WTC11 (cell line): Measurements from ENCODE around the gene PFDN5. TPM values are rescaled to one million over a fixed set of nuclear protein-coding genes. Genes with fewer than 3 reads are reported as not detected.

ENCODE experiments used
- ATAC-seq: fragments of 200-7000 bp; cut with Tn5 transposase; 2 replicates; pipeline ENCODE4 v1.10.0; 2021; ENCODE audit warnings: mild to moderate bottlenecking, moderate library complexity
- CTCF ChIA-PET: fragments of 300-600 bp; sonication (Branson Sonifier 250); formaldehyde crosslinking; loops from one replicate; lab custom pipeline; 2021; ENCODE audit warnings: antibody characterized with exemption; lab: Charles Lee
- POLR2A ChIA-PET: fragments of 350-600 bp; sonication (Branson Sonifier 250); formaldehyde crosslinking; loops from one replicate; lab custom pipeline; 2021; ENCODE audit warnings: antibody characterized with exemption; lab: Charles Lee
- DNase-seq: peaks from one replicate; pipeline ENCODE4 v3.0.0; 2021; ENCODE audit warnings: low spot score
- H3K27ac Mint-ChIP-seq: 2 replicates; pipeline ENCODE4 v1.8.0; 2021; ENCODE audit warnings: mixed read lengths
- H3K27me3 Mint-ChIP-seq: 2 replicates; pipeline ENCODE4 v1.8.0; 2021; ENCODE audit warnings: low read depth, mild to moderate bottlenecking, moderate library complexity, mixed read lengths
- H3K36me3 Mint-ChIP-seq: 2 replicates; pipeline ENCODE4 v1.8.0; 2021; ENCODE audit warnings: mixed read lengths
- H3K4me1 Mint-ChIP-seq: 2 replicates; pipeline ENCODE4 v1.8.0; 2022; ENCODE audit warnings: mixed read lengths
- H3K4me3 Mint-ChIP-seq: 2 replicates; pipeline ENCODE4 v1.8.0; 2021; ENCODE audit warnings: mild to moderate bottlenecking, moderate library complexity, mixed read lengths
- H3K9me3 Mint-ChIP-seq: 2 replicates; pipeline ENCODE4 v1.8.0; 2021; ENCODE audit warnings: mixed read lengths
- AFF4 ChIP-seq: sonication (generic); formaldehyde crosslinking; IDR thresholded peaks from 2 replicates; pipeline ENCODE4 v1.8.1; 2023; ENCODE audit warnings: mild to moderate bottlenecking, missing genetic modification reagents, borderline replicate concordance
- E2F4 ChIP-seq: sonication (generic); formaldehyde crosslinking; IDR thresholded peaks from 2 replicates; pipeline ENCODE4 v1.8.1; 2022; ENCODE audit warnings: low read depth, mild to moderate bottlenecking, moderate library complexity, missing genetic modification reagents, borderline replicate concordance
- GRHL2 ChIP-seq: fragments of 250-450 bp; sonication (Bioruptor Pico); IDR thresholded peaks from 2 replicates; pipeline ENCODE4 v1.8.0; 2022; ENCODE audit warnings: mild to moderate bottlenecking, moderate library complexity; ENCODE audit not compliant: insufficient replicate concordance, severe bottlenecking
- JAZF1 ChIP-seq: fragments of 250-450 bp; sonication (Bioruptor Pico); IDR thresholded peaks from 2 replicates; pipeline ENCODE4 v1.9.0; 2021; ENCODE audit warnings: moderate library complexity, mild to moderate bottlenecking, inconsistent platforms
- SOX15 ChIP-seq: fragments of 250-450 bp; sonication (Bioruptor Pico); IDR thresholded peaks from 2 replicates; pipeline ENCODE4 v1.9.0; 2021; ENCODE audit warnings: mild to moderate bottlenecking
- USF1 ChIP-seq: sonication (generic); formaldehyde crosslinking; IDR thresholded peaks from 2 replicates; pipeline ENCODE4 v1.8.0; 2022; ENCODE audit warnings: mild to moderate bottlenecking, missing genetic modification reagents
- ZNF138 ChIP-seq: sonication (generic); formaldehyde crosslinking; conservative IDR thresholded peaks from 2 replicates; pipeline ENCODE4 v1.8.1; 2022; ENCODE audit warnings: mild to moderate bottlenecking, moderate library complexity, missing genetic modification reagents
- ZNF232 ChIP-seq: sonication (generic); formaldehyde crosslinking; IDR thresholded peaks from 2 replicates; pipeline ENCODE4 v1.8.0; 2022; ENCODE audit warnings: mild to moderate bottlenecking, missing genetic modification reagents
- ZNF532 ChIP-seq: fragments of 250-450 bp; sonication (Bioruptor Pico); IDR thresholded peaks from 2 replicates; pipeline ENCODE4 v1.9.0; 2021; ENCODE audit warnings: mild to moderate bottlenecking, borderline replicate concordance
- total RNA-seq: library from RNA; stranded (reverse); gene quantifications from 3 replicates; pipeline ENCODE4 v1.2.3, GENCODE V29; 2021
- TF ChIP-seq, protein P1 (sequence below): sonication (generic); formaldehyde crosslinking; IDR thresholded peaks from 2 replicates; pipeline ENCODE4 v1.8.1; 2023; ENCODE audit warnings: mild to moderate bottlenecking, missing genetic modification reagents, moderate library complexity
- TF ChIP-seq, protein P2 (sequence below): sonication (generic); formaldehyde crosslinking; IDR thresholded peaks from 2 replicates; pipeline ENCODE4 v1.8.1; 2023; ENCODE audit warnings: mild to moderate bottlenecking, missing genetic modification reagents
- TF ChIP-seq, protein P3 (sequence below): sonication (generic); formaldehyde crosslinking; IDR thresholded peaks from 2 replicates; pipeline ENCODE4 v1.8.1; 2023; ENCODE audit warnings: mild to moderate bottlenecking, missing genetic modification reagents, moderate library complexity
- TF ChIP-seq, protein P4 (sequence below): sonication (generic); formaldehyde crosslinking; IDR thresholded peaks from 2 replicates; pipeline ENCODE4 v1.8.0; 2022; ENCODE audit warnings: mild to moderate bottlenecking, missing genetic modification reagents

Gene PFDN5
- total RNA-seq, 1 experiment from 2014 or later = 263 TPM

GRCh38 chr12:53255996-53256395, 39.3 kb upstream of the PFDN5 start (continued):
- no peak for TF ChIP-seq GRHL2 (CRISPR knock-in tag)
- TF ChIP-seq, protein P1, sequence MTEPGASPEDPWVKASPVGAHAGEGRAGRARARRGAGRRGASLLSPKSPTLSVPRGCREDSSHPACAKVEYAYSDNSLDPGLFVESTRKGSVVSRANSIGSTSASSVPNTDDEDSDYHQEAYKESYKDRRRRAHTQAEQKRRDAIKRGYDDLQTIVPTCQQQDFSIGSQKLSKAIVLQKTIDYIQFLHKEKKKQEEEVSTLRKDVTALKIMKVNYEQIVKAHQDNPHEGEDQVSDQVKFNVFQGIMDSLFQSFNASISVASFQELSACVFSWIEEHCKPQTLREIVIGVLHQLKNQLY (CRISPR knock-in tag) = no peak

DNA sequence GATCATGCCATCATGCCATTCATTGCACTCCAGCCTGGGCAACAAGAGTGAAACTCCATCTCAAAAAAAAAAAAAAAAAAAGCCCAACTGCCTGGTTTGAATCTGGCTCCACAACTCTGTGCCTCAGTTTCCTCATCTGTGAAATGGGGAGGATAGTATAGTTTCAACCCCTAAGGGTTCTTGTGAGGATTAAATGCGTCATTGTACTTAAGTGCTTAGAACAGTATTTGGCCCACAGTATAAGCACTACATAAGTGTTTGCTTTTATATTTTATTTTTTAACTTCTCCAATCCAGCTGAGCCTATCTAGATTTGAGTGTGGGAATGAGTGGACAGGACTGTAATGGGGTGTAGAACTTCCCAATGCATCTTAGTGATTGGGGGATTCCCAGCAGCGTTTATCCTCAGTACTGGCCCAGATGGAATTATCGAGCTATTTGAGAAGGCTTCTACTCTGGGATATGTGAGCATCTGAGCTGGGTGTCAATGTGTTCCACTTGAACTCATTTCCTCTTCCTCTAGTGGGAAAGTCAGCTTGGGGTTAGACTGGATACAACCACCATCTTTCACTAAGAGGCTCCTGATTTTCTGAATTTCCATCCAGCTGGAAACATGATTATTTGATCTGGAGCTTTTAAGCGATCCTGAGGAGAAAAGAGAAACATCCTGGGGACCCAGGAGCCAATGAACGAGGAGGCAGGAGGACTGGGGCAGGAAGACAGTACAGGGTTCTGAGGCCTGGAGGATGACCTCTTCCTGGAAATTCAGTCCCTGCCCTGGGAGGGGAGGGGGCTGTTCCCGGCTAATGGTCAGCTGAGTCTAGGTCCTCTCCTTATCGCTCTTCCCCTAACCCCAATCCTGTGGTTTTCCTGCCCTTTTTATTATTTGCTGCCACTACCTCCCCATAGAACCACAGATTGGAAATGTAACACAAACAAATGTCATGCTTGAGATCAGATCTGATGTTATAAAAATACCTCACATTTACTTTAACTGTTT, 36.5 kb upstream of the PFDN5 start:
- no peak for TF ChIP-seq ZNF232 (CRISPR knock-in tag)
- ATAC-seq = no peak
- DNase-seq = no peak
- ChIA-PET POLR2A (interaction anchor here (0.6 kb wide), 1 partner anchor 57 kb away, joined by 3 read pairs; no protein-coding TSS in a partner anchor), CTCF (interaction anchor here (0.6 to 12.6 kb wide), 8 partner anchors 9 to 193 kb away, joined by 3 to 188 read pairs (median 5); partner anchors contain the start of genes AAAS and ESPL1)
- no peaks in the 10 kb centered on the region for H3K9me3 Mint-ChIP-seq
- H3K4me1 Mint-ChIP-seq = no peaks in the 10 kb centered on the region
- no peak overlapping the region for H3K4me3 Mint-ChIP-seq
- no peaks in the 10 kb centered on the region for H3K27me3 Mint-ChIP-seq
- H3K27ac Mint-ChIP-seq = no peak overlapping the region
- no peaks in the 10 kb centered on the region for H3K36me3 Mint-ChIP-seq

GRCh38 chr12:53259891-53260290, 35.5 kb upstream of the PFDN5 start:
- DNase-seq (no peak), ATAC-seq (no peak)
- Mint-ChIP-seq H3K27ac (no peak overlapping the region), H3K4me1 (no peaks in the 10 kb centered on the region), H3K36me3 (no peaks in the 10 kb centered on the region), H3K4me3 (no peak overlapping the region), H3K27me3 (no peaks in the 10 kb centered on the region; the same call in 1 of the 2 replicates), H3K9me3 (no peaks in the 10 kb centered on the region)
- CTCF ChIA-PET = interaction anchor here (0.7 to 12.6 kb wide), 5 partner anchors 8 to 273 kb away, joined by 3 to 188 read pairs (median 4); partner anchors contain the start of gene ESPL1
- POLR2A ChIA-PET = interaction anchor here (0.7 kb wide), 1 partner anchor 191 kb away, joined by 3 read pairs; no protein-coding TSS in a partner anchor
- TF ChIP-seq, protein P2, sequence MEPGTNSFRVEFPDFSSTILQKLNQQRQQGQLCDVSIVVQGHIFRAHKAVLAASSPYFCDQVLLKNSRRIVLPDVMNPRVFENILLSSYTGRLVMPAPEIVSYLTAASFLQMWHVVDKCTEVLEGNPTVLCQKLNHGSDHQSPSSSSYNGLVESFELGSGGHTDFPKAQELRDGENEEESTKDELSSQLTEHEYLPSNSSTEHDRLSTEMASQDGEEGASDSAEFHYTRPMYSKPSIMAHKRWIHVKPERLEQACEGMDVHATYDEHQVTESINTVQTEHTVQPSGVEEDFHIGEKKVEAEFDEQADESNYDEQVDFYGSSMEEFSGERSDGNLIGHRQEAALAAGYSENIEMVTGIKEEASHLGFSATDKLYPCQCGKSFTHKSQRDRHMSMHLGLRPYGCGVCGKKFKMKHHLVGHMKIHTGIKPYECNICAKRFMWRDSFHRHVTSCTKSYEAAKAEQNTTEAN (CRISPR knock-in tag) = no peak
- TF ChIP-seq, protein P3, sequence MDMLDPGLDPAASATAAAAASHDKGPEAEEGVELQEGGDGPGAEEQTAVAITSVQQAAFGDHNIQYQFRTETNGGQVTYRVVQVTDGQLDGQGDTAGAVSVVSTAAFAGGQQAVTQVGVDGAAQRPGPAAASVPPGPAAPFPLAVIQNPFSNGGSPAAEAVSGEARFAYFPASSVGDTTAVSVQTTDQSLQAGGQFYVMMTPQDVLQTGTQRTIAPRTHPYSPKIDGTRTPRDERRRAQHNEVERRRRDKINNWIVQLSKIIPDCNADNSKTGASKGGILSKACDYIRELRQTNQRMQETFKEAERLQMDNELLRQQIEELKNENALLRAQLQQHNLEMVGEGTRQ (CRISPR knock-in tag) = no peak
- TF ChIP-seq AFF4 (CRISPR knock-in tag) = no peak
- no peak for TF ChIP-seq E2F4
- TF ChIP-seq SOX15 (CRISPR knock-in tag) = no peak
- no peak for TF ChIP-seq ZNF532 (CRISPR knock-in tag)
- TF ChIP-seq JAZF1 (CRISPR knock-in tag) = no peak
- no peak for TF ChIP-seq ZNF138 (CRISPR knock-in tag)
- TF ChIP-seq, protein P4, sequence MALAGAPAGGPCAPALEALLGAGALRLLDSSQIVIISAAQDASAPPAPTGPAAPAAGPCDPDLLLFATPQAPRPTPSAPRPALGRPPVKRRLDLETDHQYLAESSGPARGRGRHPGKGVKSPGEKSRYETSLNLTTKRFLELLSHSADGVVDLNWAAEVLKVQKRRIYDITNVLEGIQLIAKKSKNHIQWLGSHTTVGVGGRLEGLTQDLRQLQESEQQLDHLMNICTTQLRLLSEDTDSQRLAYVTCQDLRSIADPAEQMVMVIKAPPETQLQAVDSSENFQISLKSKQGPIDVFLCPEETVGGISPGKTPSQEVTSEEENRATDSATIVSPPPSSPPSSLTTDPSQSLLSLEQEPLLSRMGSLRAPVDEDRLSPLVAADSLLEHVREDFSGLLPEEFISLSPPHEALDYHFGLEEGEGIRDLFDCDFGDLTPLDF = no peak
- TF ChIP-seq USF1 = no peak
